Naive B cell (primary cell): Measurements from ENCODE around the gene WDR37. TPM values are rescaled to one million over a fixed set of nuclear protein-coding genes. Genes with fewer than 3 reads are reported as not detected.

Experiments
- ATAC-seq, 2 donors: fragments of 150-1000 bp; cut with Tn5 transposase; 2 replicates each; pipeline ENCODE4 v1.10.0; 2021; ENCODE audit warnings: low read depth in 2 of 2, mild to moderate bottlenecking in 2 of 2, moderate library complexity in 2 of 2
- DNase-seq: peaks from one replicate; pipeline ENCODE4 v3.0.0; 2022
- H3K27ac Mint-ChIP-seq, 6 donors: one replicate each; pipeline ENCODE4 v1.8.0; 2020 to 2022; ENCODE audit warnings: mild to moderate bottlenecking in 6 of 6, mixed read lengths in 6 of 6, moderate library complexity in 5 of 6, inconsistent platforms in 2 of 6
- H3K27me3 Mint-ChIP-seq, 3 donors: one replicate each; pipeline ENCODE4 v1.8.0; 2021 to 2022; ENCODE audit warnings: mixed read lengths in 3 of 3, mild to moderate bottlenecking in 1 of 3
- H3K36me3 Mint-ChIP-seq, 2 donors: one replicate each; pipeline ENCODE4 v1.8.0; 2020 to 2022; ENCODE audit warnings: mixed read lengths in 2 of 2, inconsistent platforms in 1 of 2, mild to moderate bottlenecking in 1 of 2
- H3K4me1 Mint-ChIP-seq, 3 donors: one replicate each; pipeline ENCODE4 v1.8.0; 2020 to 2022; ENCODE audit warnings: mixed read lengths in 3 of 3, inconsistent platforms in 1 of 3, mild to moderate bottlenecking in 1 of 3, moderate library complexity in 1 of 3
- H3K4me3 Mint-ChIP-seq, 8 donors: one replicate each; pipeline ENCODE4 v1.8.0; 2020 to 2022; ENCODE audit warnings: mild to moderate bottlenecking in 8 of 8, mixed read lengths in 8 of 8, moderate library complexity in 8 of 8, inconsistent platforms in 2 of 8
- H3K9me3 Mint-ChIP-seq, 7 donors: one replicate each; pipeline ENCODE4 v1.8.0; 2020 to 2022; ENCODE audit warnings: mixed read lengths in 7 of 7, mild to moderate bottlenecking in 5 of 7, inconsistent platforms in 2 of 7, moderate library complexity in 1 of 7
- polyA plus RNA-seq, 6 donors: library from polyadenylated mRNA; unstranded; fragments of 300-500 nt; fragmentation: Illumina TruSeq; gene quantifications; one replicate each; pipeline ENCODE4 v1.2.3, GENCODE V29; 2021; ENCODE audit warnings: low read depth in 6 of 6

WDR37 gene
- polyA plus RNA-seq, 6 donors from 2014 or later = 7.9 to 14.9 (median 11.5) TPM

- H3K27me3 Mint-ChIP-seq = no peaks in the 10 kb centered on the region
- peaks cover 0 to 7% (median 4%) of the 10 kb centered on the region in 7 donors for H3K9me3 Mint-ChIP-seq
- no peaks in the 10 kb centered on the region for H3K4me1 Mint-ChIP-seq
- H3K27ac Mint-ChIP-seq = no peak overlapping the region
- H3K36me3 Mint-ChIP-seq = peaks cover 34 to 39% of the 10 kb centered on the region in 2 donors
- H3K4me3 Mint-ChIP-seq = no peak overlapping the region
- DNase-seq (no peak), ATAC-seq (no peak)
Observed at GRCh38 chr10:1132584-1132983, 76.4 kb downstream of the WDR37 start.

GRCh38 chr10:1133495-1134045 is 77.4 kb downstream of the WDR37 start:
- H3K4me1 Mint-ChIP-seq = no peaks in the 10 kb centered on the region
- ATAC-seq (no peak), DNase-seq (no peak)
- no peaks in the 10 kb centered on the region for H3K27me3 Mint-ChIP-seq
- H3K4me3 Mint-ChIP-seq = no peak overlapping the region
- H3K36me3 Mint-ChIP-seq = peaks cover 32 to 33% of the 10 kb centered on the region in 2 donors
- peaks cover 2 to 13% (median 10%) of the 10 kb centered on the region in 7 donors for H3K9me3 Mint-ChIP-seq
- peak overlapping the region in 1 of 6 donors; percentile 12 for H3K27ac Mint-ChIP-seq

GRCh38 chr10:1134156-1134555 is 78.0 kb downstream of the WDR37 start:
- ATAC-seq = no peak
- Mint-ChIP-seq H3K4me1 (no peaks in the 10 kb centered on the region), H3K36me3 (peaks cover 32 to 34% of the 10 kb centered on the region in 2 donors), H3K4me3 (no peak overlapping the region), H3K9me3 (peaks cover 8 to 19% (median 15%) of the 10 kb centered on the region in 7 donors), H3K27me3 (no peaks in the 10 kb centered on the region), H3K27ac (no peak overlapping the region)
- DNase-seq = no peak

GRCh38 chr10:1136268-1136667 is 80.1 kb downstream of the WDR37 start:
- Mint-ChIP-seq H3K27me3 (peaks cover 0 to 6% (median 5%) of the 10 kb centered on the region in 3 donors), H3K4me1 (no peaks in the 10 kb centered on the region), H3K4me3 (no peak overlapping the region), H3K9me3 (peaks cover 10 to 37% (median 29%) of the 10 kb centered on the region in 7 donors), H3K27ac (no peak overlapping the region), H3K36me3 (peaks cover 23 to 29% of the 10 kb centered on the region in 2 donors)
- no peak for DNase-seq
- ATAC-seq = no peak

GRCh38 chr10:1137499-1138163 is 81.4 kb downstream of the WDR37 start:
- ATAC-seq = no peak
- no peak for DNase-seq
- Mint-ChIP-seq H3K4me3 (no peak overlapping the region), H3K36me3 (peaks cover 18 to 25% of the 10 kb centered on the region in 2 donors), H3K4me1 (no peaks in the 10 kb centered on the region), H3K27me3 (peaks cover 3 to 13% (median 13%) of the 10 kb centered on the region in 3 donors), H3K27ac (no peak overlapping the region), H3K9me3 (peaks cover 10 to 39% (median 29%) of the 10 kb centered on the region in 7 donors)

- Mint-ChIP-seq H3K27me3 (peaks cover 6 to 16% (median 16%) of the 10 kb centered on the region in 3 donors), H3K4me1 (no peaks in the 10 kb centered on the region), H3K27ac (no peak overlapping the region), H3K4me3 (no peak overlapping the region), H3K36me3 (peaks cover 18 to 25% of the 10 kb centered on the region in 2 donors), H3K9me3 (peaks cover 10 to 39% (median 29%) of the 10 kb centered on the region in 7 donors)
- ATAC-seq (no peak), DNase-seq (no peak)
Observed at GRCh38 chr10:1138529-1138928, 82.3 kb downstream of the WDR37 start.

GRCh38 chr10:1141261-1141660 is 85.1 kb downstream of the WDR37 start:
- H3K27me3 Mint-ChIP-seq = peaks cover 12 to 17% (median 16%) of the 10 kb centered on the region in 3 donors
- no peak for DNase-seq
- H3K4me1 Mint-ChIP-seq = no peaks in the 10 kb centered on the region
- H3K9me3 Mint-ChIP-seq = peaks cover 15 to 63% (median 48%) of the 10 kb centered on the region in 7 donors
- ATAC-seq = no peak
- H3K27ac Mint-ChIP-seq = no peak overlapping the region
- peaks cover 26 to 44% of the 10 kb centered on the region in 2 donors for H3K36me3 Mint-ChIP-seq
- no peak overlapping the region for H3K4me3 Mint-ChIP-seq

- Mint-ChIP-seq H3K4me3 (no peak overlapping the region), H3K27ac (peak overlapping the region in 1 of 6 donors; percentile 77), H3K27me3 (peaks cover 13 to 21% (median 16%) of the 10 kb centered on the region in 3 donors), H3K36me3 (peaks cover 26 to 47% of the 10 kb centered on the region in 2 donors), H3K4me1 (no peaks in the 10 kb centered on the region), H3K9me3 (peaks cover 15 to 66% (median 53%) of the 10 kb centered on the region in 7 donors)
- DNase-seq (no peak), ATAC-seq (no peak)
Observed at GRCh38 chr10:1141701-1142100, 85.5 kb downstream of the WDR37 start.

- Mint-ChIP-seq H3K9me3 (peaks cover 19 to 66% (median 54%) of the 10 kb centered on the region in 7 donors), H3K27ac (peak overlapping the region in 2 of 6 donors; percentile 26 to 94), H3K27me3 (peaks cover 16 to 21% (median 18%) of the 10 kb centered on the region in 3 donors), H3K4me3 (no peak overlapping the region), H3K36me3 (peaks cover 26 to 54% of the 10 kb centered on the region in 2 donors), H3K4me1 (no peaks in the 10 kb centered on the region)
- ATAC-seq (no peak), DNase-seq (no peak)
Observed at GRCh38 chr10:1142596-1142995, 86.4 kb downstream of the WDR37 start.

GRCh38 chr10:1147810-1148209 is 91.6 kb downstream of the WDR37 start:
- H3K36me3 Mint-ChIP-seq = peaks cover 9 to 29% of the 10 kb centered on the region in 2 donors
- H3K27ac Mint-ChIP-seq = no peak overlapping the region
- H3K27me3 Mint-ChIP-seq = peaks cover 17 to 24% (median 22%) of the 10 kb centered on the region in 3 donors
- DNase-seq (no peak), ATAC-seq (no peak)
- H3K4me3 Mint-ChIP-seq = no peak overlapping the region
- H3K9me3 Mint-ChIP-seq = peaks cover 8 to 44% (median 31%) of the 10 kb centered on the region in 7 donors
- no peaks in the 10 kb centered on the region for H3K4me1 Mint-ChIP-seq

- Mint-ChIP-seq H3K27ac (no peak overlapping the region), H3K36me3 (peaks cover 8 to 27% of the 10 kb centered on the region in 2 donors), H3K4me3 (peak overlapping the region in 1 of 8 donors; percentile 72), H3K27me3 (peaks cover 17 to 24% (median 18%) of the 10 kb centered on the region in 3 donors), H3K4me1 (no peaks in the 10 kb centered on the region), H3K9me3 (peaks cover 6 to 39% (median 30%) of the 10 kb centered on the region in 7 donors)
- ATAC-seq (no peak), DNase-seq (no peak)
Observed at GRCh38 chr10:1148855-1149605, 92.8 kb downstream of the WDR37 start.

GRCh38 chr10:1149793-1150637 is 93.8 kb downstream of the WDR37 start:
- H3K36me3 Mint-ChIP-seq = peaks cover 0 to 17% of the 10 kb centered on the region in 2 donors
- H3K27ac Mint-ChIP-seq = no peak overlapping the region
- peaks cover 6 to 29% (median 20%) of the 10 kb centered on the region in 7 donors for H3K9me3 Mint-ChIP-seq
- H3K4me1 Mint-ChIP-seq = no peaks in the 10 kb centered on the region
- no peak overlapping the region for H3K4me3 Mint-ChIP-seq
- ATAC-seq = no peak
- peaks cover 14 to 28% (median 20%) of the 10 kb centered on the region in 3 donors for H3K27me3 Mint-ChIP-seq
- DNase-seq = no peak

GRCh38 chr10:1150638-1150955 is 94.4 kb downstream of the WDR37 start:
- H3K27ac Mint-ChIP-seq = peak overlapping the region in 1 of 6 donors; percentile 7
- H3K9me3 Mint-ChIP-seq = peaks cover 6 to 26% (median 17%) of the 10 kb centered on the region in 7 donors
- DNase-seq (no peak), ATAC-seq (no peak)
- no peak overlapping the region for H3K4me3 Mint-ChIP-seq
- peaks cover 0 to 17% of the 10 kb centered on the region in 2 donors for H3K36me3 Mint-ChIP-seq
- H3K4me1 Mint-ChIP-seq = no peaks in the 10 kb centered on the region
- H3K27me3 Mint-ChIP-seq = peaks cover 14 to 28% (median 20%) of the 10 kb centered on the region in 3 donors
